Fibroblast of skin of left biceps (primary cell): ENCODE results near the gene LGI1.

ENCODE experiments used
- DNase-seq, 2 experiments: peaks; one replicate each; pipeline ENCODE4 v3.0.0-alpha.2; 2013; ENCODE audit warnings: low read depth in 2 of 2

Gene LGI1

DNA sequence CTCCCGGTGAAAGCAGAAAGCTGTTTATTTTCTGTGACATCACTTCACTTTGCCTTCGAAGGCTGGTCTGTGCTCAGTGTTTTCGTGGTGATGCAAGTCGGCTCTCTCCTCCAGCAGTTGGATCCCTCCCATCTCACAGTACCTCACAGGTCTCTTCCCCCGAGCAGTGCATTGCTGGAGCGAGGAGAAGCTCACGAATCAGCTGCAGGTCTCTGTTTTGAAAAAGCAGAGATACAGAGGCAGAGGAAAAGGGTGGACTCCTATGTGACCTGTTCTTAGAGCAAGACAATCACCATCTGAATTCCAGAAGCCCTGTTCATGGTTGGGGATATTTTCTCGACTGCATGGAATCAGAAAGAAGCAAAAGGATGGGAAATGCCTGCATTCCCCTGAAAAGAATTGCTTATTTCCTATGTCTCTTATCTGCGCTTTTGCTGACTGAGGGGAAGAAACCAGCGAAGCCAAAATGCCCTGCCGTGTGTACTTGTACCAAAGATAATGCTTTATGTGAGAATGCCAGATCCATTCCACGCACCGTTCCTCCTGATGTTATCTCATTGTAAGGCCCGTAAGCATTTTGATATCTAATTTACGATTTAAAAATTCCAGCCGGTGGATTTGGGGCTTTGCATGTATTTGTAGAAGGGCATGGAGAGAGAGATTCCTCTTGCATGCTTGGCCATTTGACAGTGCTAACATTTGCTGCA, at the start of gene LGI1:
LGI1 (plus strand) TSS at position 136 of the 707 bp plus-strand sequence; CDS start at position 345, 209 bp downstream.
- DNase-seq: no peak

DNA sequence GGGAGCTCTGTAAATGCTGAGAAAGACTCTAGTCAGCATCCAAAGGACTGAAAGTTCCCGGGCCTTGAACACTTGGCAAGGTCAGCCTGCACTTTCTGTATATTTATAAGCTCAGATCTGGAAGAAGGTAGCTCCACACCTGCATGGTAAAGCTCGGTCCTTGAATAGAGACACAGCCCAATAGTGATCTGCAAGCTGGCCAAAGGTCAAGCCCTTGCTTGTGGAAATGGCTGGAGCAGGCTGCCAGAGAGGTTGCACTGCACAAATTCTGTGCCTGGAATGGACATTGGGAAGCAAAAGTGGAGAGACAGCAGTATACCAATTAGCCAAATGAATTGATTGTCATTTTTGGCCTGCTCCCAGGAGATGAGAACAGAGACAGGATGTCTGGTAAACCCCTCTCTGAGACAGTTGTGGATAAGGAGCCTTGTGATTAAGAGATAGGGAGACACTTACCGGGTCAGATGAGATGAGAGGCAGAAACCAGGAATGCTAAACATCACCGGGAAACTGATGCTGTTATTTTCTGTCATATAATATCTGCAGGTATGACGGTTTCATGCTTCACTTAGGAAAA, 47.3 kb upstream of the LGI1 start:
- DNase-seq: no peak

DNA sequence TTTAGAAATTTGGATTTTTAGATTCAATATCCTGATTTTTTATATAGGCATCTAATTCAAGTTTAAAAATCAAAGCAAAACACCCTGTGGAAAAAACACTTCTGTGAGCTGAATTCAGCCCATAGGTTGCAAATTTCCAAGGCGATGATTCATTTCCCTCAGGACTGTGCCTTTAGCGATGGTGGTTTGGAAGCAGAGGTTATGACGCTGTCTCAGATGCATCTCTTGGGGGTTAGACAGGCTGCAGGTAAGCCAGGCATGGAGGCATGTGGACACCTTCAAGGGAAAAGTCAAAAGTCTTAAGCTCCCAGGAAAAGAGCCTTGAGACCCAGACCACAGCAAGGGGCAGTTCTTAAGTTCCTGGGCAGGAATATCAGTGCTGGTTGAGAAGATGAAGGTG, 45.8 kb upstream of the LGI1 start:
- DNase-seq: no peak

DNA sequence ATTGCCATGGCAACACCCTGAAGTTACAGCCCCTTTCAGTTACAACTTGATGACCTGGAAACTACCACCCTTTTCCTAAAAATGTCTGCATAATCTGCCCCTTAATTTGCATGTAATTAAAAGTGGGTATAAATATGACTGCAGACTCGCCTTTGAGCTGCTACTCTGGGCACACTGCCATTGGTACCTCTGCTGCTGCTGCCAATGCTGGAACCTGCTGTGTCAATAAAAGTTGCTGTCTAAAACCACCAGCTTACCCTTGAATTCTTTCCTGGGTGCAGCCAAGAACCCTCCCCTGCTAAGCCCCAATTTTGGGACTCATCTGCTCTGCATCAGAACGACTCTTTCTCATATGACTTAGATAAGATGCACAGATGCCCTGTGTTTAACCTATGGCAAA, 45.1 kb upstream of the LGI1 start:
- DNase-seq: no peak

DNA sequence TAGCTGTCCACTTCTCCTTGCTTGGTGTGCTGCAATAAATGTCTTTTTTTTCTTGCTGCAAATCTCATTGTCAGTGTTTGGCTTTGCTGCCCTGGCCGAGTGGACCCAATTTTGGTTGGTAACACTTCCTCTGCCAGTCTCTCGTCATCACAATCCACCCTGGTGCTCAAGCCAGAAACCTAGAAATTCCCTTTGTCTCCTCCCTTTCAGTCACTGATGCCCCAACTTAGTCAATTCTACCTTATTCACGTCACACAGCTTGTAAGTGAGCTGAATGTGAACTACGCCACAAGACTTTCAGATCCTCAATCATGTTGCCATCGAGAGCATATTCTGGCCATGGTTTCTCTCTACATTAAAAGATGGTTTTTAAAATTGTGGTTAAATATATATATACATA, 42.4 kb upstream of the LGI1 start:
- no peak for DNase-seq

DNA sequence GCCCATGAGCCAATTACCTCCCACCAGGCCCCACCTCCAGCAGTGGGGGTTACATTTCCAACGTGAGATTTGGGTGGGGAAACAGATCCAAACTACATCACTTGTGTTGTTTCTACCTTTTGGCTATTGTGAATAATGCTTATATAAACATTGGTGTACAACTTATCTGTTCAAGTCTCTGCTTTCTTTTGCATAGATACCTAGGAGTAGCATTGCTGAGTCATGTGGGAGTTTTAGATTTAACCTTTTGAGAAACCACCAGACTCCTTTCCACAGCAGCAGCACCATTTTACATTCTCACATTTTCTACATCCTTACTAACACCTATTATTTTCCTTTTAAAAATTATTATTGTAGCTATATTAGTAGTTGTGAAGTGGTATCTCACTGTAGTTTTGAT, 41.0 kb upstream of the LGI1 start:
- DNase-seq: no peak

DNA sequence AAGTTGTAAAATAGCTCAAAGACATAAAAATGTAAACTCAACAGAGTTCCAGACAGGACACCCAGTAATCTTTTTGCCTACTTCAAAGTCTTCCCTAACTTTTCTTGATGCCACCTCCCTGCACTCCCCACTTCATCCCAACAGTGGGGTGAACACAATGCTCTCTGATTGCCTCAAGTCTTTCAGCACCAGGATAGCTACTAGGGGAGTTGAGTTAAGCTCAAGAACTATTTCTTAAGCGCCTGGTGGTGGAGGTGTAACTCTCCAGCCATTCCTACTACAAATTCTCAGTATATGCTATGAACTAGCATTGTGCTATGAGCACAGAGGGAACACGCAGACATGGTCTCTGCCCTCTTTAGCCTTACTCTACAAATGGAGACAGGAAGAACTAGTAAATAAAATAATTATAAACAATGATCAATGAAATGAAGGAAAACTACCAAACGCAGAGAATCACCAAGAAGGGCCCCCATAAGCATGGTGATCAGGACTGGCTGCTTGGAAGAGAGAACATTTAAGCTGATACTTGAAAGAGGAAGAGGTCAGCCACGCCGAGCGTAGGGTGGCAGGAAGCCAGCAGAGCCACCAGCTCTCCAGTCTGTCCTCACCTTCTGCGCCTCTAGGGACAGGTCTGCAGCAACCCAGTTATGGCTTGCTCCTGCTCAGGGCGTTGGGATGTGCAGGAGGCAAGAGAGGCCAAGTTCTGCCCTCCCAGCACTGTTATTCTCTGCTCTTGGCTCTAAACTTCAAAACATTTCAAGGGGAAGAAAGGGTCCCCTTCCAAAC, 38.6 kb upstream of the LGI1 start:
- no peak for DNase-seq

DNA sequence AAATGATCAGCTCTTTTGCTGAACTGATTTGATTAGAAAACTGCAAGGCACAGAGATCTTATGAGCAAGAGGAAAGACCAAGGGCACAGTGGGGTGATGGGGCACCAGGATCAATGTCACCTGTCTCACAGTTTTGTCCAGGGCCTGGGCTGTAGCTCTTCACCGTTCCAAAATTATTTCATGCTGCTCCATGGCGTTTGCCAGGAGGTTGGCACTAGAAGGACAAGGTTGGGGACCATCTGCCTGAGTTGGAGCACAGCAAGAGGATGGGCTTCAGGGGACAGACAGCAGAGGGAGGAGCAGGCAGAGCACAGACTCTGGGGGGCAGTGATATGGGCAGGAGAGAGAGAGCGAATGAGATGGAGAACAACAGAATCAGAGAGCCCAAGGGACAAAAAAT, 37.8 kb upstream of the LGI1 start:
- DNase-seq: no peak

DNA sequence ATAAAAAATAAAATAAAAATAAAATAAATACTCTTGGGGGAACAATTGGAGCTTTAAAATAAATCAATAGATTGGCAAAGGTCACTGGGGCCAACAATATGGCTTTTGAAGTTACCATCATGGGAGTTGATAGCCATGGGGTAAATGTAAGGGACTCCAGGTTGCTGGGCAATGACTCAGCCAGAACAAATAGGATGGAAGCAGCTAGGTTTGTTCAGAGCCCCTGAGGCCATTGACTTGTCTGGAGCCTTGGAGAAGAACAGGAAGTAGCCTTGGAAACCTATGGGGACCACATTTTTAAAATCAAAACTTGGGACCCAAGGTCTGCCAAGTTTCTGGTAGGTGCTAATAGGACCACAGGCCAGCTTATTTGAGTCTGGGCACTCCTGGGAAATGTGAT, 35.2 kb upstream of the LGI1 start:
- DNase-seq: no peak

DNA sequence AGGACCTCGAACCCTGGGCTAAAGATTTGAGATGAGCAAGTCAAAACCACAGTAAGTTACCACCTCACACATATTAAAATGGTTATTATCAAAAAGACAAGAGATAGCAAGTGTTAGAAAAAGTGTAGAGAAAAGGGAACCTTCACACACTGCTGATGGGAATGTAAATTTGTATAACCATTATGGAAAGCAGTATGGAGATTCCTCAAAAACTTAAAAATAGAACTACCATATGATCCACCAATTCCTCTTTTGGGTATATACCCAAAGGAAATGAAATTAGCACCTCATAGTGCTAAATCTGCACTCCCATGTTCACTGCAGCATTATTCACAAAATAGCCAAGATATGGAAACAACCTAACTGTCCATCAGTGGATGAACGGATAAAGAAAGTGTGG, 34.6 kb upstream of the LGI1 start:
- DNase-seq: no peak

DNA sequence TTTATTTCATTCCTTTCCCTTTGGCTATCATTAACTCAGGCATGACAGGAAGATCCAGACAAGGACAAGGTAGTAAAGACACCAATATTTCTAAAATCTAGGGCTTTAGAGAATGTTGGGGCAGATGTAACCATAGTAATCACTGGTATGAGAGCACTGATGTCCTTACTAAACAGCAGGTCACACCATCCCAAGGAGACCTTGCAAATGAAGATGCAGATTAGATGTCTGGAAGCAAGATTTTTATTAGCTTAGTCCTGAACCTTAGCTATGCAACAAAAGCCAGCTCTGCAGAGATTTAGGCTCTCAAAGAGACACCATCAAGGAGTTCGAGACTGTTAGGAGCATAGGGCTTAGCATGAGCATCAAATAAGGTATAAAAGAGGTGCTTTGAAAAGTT, 31.7 kb upstream of the LGI1 start:
- DNase-seq: no peak

DNA sequence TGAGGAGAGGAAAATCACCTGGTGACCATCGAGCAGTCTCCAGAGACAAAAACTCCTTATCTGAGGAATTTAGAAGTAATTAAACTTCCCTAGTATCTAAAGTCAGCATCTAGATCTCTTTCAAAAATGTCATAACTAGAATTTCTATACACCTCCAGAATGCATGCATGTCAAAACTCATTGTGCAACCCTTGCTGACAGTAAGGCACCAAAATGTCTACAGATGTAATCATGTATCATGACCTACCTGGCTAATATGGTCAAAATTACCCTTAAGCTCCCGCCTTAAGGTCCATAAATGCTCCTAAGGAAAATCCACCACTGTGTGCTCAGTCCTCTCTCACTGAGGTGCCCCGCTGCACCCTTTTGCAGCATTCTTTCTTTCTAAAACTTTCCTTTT, 16.4 kb upstream of the LGI1 start:
- no peak for DNase-seq

DNA sequence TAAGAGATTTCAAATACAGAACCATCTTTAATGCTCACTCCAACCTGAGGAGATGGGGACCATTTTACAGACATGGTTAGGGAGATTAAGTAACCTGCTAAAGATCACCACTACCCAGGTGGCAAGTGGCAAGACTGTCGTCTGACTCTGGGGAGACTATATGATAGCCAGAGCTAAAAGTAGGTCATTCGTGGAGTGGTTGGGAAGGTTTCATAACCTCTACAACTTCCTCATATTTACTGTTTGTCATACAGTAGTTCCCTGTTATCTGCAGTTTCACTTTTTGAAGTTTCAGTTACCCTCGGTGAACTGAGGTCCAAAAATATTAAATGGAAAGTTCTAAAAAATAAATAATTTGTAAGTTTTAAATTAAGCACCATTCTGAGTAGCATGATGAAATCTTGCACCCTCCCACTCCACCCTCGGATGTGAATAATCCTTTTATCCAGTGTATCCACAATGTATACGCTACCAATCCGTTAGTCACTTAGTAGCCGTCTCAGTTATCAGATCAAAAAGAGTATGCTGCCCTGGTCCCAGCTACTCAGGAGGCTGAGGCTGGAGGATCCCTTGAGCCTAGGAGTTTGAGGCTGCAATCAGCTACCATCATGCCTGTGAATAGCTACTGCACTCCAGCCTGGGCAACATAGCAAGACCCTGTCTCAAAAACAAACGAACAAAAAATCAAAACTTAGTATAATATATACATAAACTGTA, 14.9 kb upstream of the LGI1 start:
- DNase-seq: no peak

DNA sequence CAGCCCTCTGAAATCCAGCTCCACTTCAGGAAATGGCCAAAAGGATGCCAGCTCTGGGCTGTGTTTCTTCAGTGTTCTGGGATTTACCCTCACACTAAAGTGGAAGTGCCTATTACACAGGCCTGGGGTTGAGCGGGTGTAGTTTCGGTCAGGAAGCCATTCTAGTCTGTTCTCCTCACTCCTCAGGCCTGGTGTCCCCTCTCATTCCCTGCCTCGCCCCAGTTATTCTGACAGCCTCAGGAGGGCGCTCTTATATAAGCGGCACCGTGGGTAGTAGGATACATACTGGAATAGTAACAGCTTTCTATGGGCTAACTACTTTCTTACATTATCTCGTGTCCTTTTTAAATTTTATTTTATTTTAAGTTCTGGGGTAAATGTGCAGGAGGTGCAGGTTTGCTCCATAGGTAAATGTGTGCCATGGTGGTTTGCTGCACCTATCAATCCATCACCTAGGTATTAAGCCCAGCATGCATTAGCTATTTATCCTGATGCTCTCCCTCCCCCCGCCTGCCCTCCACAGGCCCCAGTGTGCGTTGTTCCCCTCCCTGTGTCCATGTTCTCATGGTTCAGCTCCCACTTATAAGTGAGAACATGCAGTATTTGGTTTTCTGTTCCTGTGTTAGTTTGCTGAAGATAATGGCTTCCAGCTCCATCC, 12.2 kb upstream of the LGI1 start:
- no peak for DNase-seq

DNA sequence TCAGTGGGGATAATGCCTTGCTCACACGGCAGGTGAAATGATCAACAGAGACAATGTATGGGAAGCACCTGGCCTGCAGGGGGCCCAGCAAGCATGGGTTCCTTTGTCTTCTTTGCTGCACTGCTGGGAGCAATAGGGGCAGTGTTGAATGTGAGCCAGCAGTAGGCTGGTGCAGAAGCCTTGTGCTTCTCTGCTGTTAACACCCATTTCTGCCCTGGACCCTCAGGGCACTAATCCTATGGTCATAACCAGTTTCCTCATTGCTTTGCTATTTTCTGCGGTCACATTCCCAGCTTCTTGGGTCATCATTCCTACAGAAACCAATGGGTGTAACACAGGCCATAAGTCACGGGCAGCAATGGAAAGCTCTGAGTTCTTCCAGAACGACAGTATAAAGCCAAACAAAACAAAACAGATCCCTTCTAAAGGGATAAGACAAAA, 10.9 kb upstream of the LGI1 start:
- DNase-seq: peak; percentile 49 to 54

DNA sequence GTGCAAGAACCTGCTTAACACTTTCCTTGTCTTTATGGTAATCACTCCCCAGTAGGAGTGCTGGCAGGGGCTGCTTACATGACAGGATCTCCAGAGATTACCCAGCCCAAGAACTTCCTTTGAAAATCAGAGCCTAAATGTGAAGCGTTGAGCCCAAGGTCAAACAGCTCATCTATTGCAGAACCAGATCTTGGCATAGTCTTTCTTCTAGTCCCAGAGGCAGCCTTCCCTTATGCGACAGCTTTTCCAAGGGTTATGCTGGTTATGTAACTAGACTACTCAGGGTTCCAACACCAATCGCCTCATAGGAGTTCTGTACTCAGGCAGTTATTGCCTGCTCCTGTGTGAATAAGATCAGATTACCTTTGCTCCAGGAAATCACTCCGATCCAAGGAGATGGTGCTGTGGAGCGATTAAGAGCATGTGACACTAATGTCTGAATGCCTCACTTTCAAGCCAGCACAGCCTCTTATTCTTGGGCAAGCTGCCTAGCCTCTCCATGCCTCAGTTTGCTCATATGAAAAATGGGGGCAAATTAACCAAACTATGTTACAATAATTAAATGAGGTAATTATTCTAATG, 8.4 kb upstream of the LGI1 start:
- DNase-seq: no peak

DNA sequence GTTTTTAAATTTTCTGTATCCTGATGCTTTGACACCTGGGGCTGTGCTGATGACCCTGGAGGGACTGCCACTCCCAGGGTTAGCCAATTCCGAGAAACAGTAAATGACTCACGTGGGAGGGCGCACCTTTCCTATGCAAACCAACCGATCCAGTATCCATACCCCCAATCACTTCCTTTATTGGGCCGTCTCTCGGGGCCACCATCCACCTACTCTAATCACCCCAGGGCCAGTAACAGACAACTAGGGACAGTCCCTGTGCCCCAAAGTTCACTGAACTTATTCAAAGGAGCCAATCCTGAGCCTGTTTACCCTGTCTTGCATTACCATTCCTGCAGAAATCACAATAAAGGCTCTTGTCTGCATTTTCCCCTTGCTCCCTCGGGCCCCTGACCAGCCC, 6.6 kb upstream of the LGI1 start:
- DNase-seq: no peak

DNA sequence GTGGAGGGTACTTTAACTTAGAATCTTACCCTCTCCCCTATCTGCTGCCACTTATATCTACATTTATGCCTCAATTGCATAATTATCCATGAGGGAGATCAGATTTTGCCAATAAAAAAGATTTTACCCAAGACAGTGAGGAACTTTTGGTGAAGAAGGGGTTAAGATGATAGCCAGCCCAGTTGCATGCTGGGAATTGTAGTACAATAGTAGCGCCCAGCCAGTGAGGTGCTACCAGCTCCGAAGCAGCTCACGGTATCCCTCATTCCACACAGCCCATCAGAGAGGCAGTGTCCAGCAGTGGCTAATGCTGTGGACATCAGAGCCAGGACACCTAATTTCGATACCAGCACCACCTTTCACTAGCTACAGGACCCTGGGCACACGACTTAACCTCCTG, 5.9 kb upstream of the LGI1 start:
- no peak for DNase-seq

DNA sequence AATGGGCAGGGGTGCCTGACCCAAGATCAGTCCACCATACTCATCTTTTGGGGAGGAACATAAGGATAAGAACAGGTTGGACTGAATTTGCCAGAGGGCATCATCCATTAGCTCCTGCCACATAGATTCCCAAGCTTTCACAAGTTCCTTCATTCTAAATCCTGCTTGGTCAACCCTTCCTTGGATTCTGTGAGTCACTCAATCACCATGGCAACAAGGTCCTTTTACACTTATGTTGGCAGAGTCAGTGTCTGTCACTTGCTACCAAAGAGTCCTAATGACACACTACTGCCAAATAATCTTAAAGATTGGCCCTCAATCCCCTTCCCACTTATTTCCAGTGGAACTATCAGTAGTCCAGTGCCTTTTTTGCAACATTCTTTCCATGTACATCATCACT, 5.0 kb upstream of the LGI1 start:
- no peak for DNase-seq

DNA sequence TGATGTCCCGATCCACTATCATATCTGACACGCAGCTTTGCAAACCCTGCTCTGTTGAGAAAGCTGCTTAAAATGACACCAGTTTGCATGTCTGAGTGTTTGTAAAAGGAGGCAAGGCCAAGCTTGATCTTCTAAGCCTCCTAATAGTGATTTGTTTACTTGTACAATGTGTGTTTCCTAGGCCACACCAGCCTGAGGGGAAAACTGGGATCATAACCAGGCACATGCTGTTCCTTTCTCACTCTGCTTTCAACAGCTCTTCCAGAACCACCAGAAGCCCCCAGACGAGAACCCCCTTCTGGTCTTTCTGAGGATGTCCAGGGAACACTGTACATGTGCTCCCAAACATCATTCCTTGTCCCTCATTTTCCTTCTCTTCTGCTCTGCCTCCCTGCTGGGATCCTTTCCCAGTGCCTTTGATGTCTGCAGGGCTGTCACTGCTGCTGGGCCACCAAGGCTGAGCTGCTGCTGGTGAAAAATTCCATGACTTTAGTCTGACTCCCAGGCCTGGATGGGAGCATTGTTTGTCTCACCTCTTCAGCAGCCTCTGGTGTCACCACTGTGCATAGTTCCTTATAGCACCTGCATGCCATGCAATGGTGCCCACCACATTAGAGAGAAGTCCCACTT, 4.0 kb upstream of the LGI1 start:
- DNase-seq: no peak

DNA sequence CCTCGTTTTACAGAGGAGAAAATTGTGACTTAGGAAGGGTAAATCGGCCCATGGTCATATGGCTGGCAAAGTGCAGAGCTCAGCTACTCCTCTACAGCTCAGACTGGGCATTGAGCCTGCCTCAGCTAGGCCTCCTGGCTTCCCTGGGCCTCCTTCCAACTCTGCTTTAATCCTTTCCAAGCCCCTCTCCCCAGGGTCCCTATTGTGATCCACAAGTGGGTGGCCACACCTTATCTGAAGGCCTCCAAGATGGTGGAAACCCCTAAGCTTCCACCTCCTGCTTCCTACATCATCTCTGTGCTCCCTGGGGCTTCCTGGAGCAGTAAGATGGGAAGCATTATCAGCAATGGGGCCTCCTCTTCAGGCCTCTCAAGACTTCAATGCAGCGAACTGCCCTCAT, 3.0 kb upstream of the LGI1 start:
- no peak for DNase-seq
